Measurements from ENCODE around the gene ZDHHC7.

ZDHHC7 gene

GRCh38 chr16:84933774-84934631 is 77.3 kb downstream of the ZDHHC7 start:
- DNase-seq, result no peak

GRCh38 chr16:84932681-84933080 is 78.7 kb downstream of the ZDHHC7 start:
- DNase-seq, result no peak

GRCh38 chr16:84931506-84931905 is 79.8 kb downstream of the ZDHHC7 start:
- no peak for DNase-seq

- DNase-seq, result no peak
These were observed 80.2 kb downstream of the ZDHHC7 start for GRCh38 chr16:84931107-84931494.

- no peak for DNase-seq
These were observed 80.8 kb downstream of the ZDHHC7 start for GRCh38 chr16:84930298-84931106.

GRCh38 chr16:84929421-84930297 is 81.7 kb downstream of the ZDHHC7 start:
- no peak for DNase-seq

- no peak for DNase-seq
These were observed 82.5 kb downstream of the ZDHHC7 start for GRCh38 chr16:84928679-84929420.

GRCh38 chr16:84927621-84928591 is 83.4 kb downstream of the ZDHHC7 start:
- no peak for DNase-seq

GRCh38 chr16:84926462-84926861 is 84.9 kb downstream of the ZDHHC7 start:
- DNase-seq, result no peak

- DNase-seq, result no peak
These were observed 85.5 kb downstream of the ZDHHC7 start for GRCh38 chr16:84925773-84926372.

- peak; percentile 69 for DNase-seq
These were observed 86.1 kb downstream of the ZDHHC7 start for GRCh38 chr16:84925092-84925772.

GRCh38 chr16:84924331-84925091 is 86.8 kb downstream of the ZDHHC7 start:
- DNase-seq, result no peak

Measured in activated CD4-positive, CD25-positive, alpha-beta regulatory T cell treated with anti-CD3 and anti-CD28 coated beads, Interleukin-2, amount 50 U/mL, for 72 hours (primary cell).